Nephron (organoid): ENCODE results near the gene UTP4.
A peak's percentile ranks its signal among the peaks of the same experiment; 100 is the strongest.
"Not testable (repeated sequence)": the region's sequence is repeated elsewhere in the genome, so short reads cannot be mapped to it uniquely, and the experiment has no call there.

Experiments
- H3K27ac Mint-ChIP-seq, 3 experiments: 2 replicates each; pipeline ENCODE4 v1.8.0; 2020; ENCODE audit warnings: mixed read lengths in 3 of 3, mild to moderate bottlenecking in 2 of 3, moderate library complexity in 1 of 3
- H3K27me3 Mint-ChIP-seq: 2 replicates; pipeline ENCODE4 v1.8.0; 2021; ENCODE audit warnings: low read depth, mild to moderate bottlenecking, moderate library complexity, mixed read lengths
- H3K36me3 Mint-ChIP-seq: 2 replicates; pipeline ENCODE4 v1.8.0; 2020; ENCODE audit warnings: low read depth, mixed read lengths
- H3K4me1 Mint-ChIP-seq: 2 replicates; pipeline ENCODE4 v1.8.0; 2020; ENCODE audit warnings: mixed read lengths
- H3K4me3 Mint-ChIP-seq, 3 experiments: 2 replicates each; pipeline ENCODE4 v1.8.0; 2020; ENCODE audit warnings: mild to moderate bottlenecking in 3 of 3, mixed read lengths in 3 of 3, moderate library complexity in 2 of 3
- H3K9me3 Mint-ChIP-seq: 2 replicates; pipeline ENCODE4 v1.8.0; 2020; ENCODE audit warnings: mixed read lengths
- TF ChIP-seq, protein P1 (sequence below), 3 experiments: fragments of 200-600 bp; sonication (generic); IDR thresholded peaks; one replicate each; pipeline ENCODE4 v1.5.0; 2021; ENCODE audit warnings: antibody characterized with exemption in 3 of 3; ENCODE audit not compliant: unreplicated experiment in 3 of 3

The UTP4 gene

DNA sequence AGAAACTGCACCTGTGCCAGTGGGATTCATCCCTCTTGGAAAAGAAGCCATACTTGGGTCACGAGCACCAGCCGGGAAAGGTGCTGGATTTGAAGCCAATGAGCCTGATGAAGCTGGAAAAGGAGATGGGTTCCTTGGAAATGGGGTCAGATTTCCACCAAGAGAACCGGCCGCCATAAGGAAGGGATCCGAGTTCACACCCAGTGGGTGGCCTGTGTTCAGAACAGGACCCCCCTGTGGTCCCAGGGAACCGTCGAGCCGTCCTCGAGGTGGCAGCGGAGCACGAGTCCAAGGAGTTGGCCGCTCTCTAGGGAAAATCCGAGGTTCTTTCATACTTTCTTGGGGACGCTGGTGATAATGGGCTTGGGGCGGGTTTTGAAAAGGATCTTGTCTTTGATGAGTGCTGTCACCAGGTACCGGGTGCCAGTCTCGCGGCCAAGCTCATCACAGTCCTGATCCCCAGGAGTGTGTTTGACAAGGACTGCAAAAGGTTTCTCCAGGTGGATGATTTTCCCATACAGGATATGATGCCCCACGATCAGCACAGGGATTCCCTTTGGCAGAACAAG, 12.3 kb upstream of the UTP4 start:
- peaks cover 52% of the 10 kb centered on the region for H3K36me3 Mint-ChIP-seq
- no peak overlapping the region for H3K4me3 Mint-ChIP-seq

DNA sequence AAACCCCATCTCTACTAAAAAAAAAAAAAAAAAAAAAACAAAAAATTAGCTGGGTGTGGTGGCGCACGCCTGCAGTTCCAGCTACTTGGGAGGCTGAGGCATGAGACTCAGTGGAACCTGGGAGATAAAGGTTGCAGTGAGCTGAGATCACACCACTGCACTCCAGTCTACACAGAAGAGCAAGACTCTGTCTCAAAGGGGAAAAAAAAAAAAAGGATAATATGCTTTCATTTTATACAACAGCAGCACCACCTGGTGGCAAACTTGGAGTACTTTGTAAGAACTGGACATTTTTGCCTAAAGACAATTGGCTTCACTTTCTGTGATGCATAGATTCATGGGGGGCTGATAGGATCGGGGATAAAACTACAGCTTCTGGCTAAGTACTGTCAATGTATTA, 8.5 kb upstream of the UTP4 start:
- H3K9me3 Mint-ChIP-seq, result no peaks in the 10 kb centered on the region
- H3K36me3 Mint-ChIP-seq, result peaks cover 38% of the 10 kb centered on the region
- TF ChIP-seq, protein P1, sequence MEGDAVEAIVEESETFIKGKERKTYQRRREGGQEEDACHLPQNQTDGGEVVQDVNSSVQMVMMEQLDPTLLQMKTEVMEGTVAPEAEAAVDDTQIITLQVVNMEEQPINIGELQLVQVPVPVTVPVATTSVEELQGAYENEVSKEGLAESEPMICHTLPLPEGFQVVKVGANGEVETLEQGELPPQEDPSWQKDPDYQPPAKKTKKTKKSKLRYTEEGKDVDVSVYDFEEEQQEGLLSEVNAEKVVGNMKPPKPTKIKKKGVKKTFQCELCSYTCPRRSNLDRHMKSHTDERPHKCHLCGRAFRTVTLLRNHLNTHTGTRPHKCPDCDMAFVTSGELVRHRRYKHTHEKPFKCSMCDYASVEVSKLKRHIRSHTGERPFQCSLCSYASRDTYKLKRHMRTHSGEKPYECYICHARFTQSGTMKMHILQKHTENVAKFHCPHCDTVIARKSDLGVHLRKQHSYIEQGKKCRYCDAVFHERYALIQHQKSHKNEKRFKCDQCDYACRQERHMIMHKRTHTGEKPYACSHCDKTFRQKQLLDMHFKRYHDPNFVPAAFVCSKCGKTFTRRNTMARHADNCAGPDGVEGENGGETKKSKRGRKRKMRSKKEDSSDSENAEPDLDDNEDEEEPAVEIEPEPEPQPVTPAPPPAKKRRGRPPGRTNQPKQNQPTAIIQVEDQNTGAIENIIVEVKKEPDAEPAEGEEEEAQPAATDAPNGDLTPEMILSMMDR (IDR thresholded peaks at IDR 0.05; ENCODE audit: unreplicated experiment in 3 of 3), result peak; percentile 62 to 69 (median 67)
- H3K27me3 Mint-ChIP-seq, result no peaks in the 10 kb centered on the region
- H3K4me3 Mint-ChIP-seq, result no peak overlapping the region
- H3K4me1 Mint-ChIP-seq, result peaks cover 5% of the 10 kb centered on the region
- peak overlapping the region in 1 of 3 experiments; percentile 53 for H3K27ac Mint-ChIP-seq

More for the DNA sequence above, 12.3 kb upstream of the UTP4 start:
- no peaks in the 10 kb centered on the region for H3K27me3 Mint-ChIP-seq
- H3K27ac Mint-ChIP-seq, result no peak overlapping the region
- H3K4me1 Mint-ChIP-seq, result no peaks in the 10 kb centered on the region
- TF ChIP-seq, protein P1 (IDR thresholded peaks at IDR 0.05; ENCODE audit: unreplicated experiment in 3 of 3), result no peak
- no peaks in the 10 kb centered on the region for H3K9me3 Mint-ChIP-seq

DNA sequence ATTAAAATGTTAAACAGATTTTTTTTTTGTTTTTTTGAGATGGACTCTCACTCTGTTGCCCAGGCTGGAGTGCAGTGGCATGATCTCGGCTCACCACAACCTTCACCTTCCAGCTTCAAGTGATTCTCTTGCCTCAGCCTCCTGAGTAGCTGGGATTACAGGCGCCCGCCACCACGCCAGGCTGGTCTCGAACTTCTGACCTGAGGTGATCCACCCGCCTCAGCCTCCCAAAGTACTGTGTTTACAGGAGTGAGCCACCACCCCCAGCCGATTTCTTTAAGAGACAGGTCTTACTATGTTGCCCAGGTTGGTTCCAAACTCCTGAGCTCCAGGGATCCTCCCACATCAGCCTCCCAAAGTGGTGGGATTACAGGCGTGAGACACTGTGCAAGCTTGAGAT, 8.0 kb upstream of the UTP4 start:
- H3K27ac Mint-ChIP-seq, H3K4me3 Mint-ChIP-seq, H3K4me1 Mint-ChIP-seq, H3K27me3 Mint-ChIP-seq, H3K9me3 Mint-ChIP-seq: not testable (repeated sequence)
- peaks cover 39% of the 10 kb centered on the region for H3K36me3 Mint-ChIP-seq

DNA sequence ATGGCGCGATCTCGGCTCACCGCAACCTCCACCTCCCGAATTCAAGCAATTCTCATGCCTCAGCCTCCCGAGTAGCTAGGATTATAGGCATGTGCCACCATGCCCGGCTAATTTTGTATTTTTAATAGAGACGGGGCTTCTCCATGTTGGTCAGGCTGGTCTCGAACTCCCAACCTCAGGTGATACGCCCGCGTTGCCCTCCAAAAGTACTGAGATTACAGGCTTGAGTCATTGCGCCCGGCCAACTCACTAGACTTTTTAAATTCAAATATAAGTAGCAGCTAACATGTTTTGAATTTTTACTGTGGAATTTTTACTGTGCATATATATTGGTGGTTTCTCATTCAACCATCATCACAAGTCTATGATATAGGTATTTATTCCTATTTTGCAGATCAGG, 7.5 kb upstream of the UTP4 start:
- Mint-ChIP-seq H3K36me3 (peaks cover 42% of the 10 kb centered on the region), H3K4me1 (peaks cover 12% of the 10 kb centered on the region)
- H3K9me3 Mint-ChIP-seq, H3K27ac Mint-ChIP-seq, H3K27me3 Mint-ChIP-seq, H3K4me3 Mint-ChIP-seq: not testable (repeated sequence)

DNA sequence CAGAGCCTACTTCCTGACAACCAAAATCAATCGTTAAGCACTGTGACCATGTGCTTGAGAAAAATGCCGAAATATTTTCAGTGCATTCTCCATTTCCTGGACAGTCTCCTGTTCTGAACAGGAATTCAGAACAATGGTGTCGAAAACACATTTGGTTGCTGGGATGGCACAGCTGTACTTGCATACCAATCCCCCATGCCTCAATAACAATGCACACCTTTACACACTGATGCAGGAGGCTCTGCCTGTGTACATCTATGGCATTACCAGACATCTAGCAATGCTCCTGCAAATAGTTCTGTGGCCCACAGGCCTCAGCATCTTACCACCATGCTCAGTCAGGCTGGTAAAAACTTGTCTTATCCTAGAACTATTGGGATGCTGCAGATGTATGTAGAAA, 6.2 kb upstream of the UTP4 start:
- H3K4me3 Mint-ChIP-seq, result no peak overlapping the region
- H3K27me3 Mint-ChIP-seq, result no peaks in the 10 kb centered on the region
- H3K4me1 Mint-ChIP-seq, result peaks cover 22% of the 10 kb centered on the region
- no peak overlapping the region for H3K27ac Mint-ChIP-seq
- H3K36me3 Mint-ChIP-seq, result peaks cover 29% of the 10 kb centered on the region
- TF ChIP-seq, protein P1 (IDR thresholded peaks at IDR 0.05; ENCODE audit: unreplicated experiment in 3 of 3), result no peak
- no peaks in the 10 kb centered on the region for H3K9me3 Mint-ChIP-seq

DNA sequence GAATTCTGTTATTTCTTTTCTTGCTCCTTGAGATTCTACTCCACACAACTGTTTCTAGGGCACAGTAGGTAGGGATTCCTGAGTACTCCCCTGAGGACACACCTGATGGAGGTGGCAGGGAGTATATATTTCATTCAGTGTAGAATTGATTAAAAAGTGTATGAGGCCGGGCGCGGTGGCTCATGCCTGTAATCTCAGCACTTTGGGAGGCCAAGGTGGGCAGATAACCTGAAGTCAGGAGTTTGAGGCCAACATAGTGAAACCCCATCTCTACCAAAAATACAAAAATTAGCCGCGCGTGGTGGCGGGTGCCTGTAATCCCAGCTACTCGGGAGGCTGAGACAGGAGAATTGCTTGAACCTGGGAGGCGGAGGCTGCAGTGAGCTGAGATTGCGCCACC, 5.6 kb upstream of the UTP4 start:
- peaks cover 27% of the 10 kb centered on the region for H3K4me1 Mint-ChIP-seq

DNA sequence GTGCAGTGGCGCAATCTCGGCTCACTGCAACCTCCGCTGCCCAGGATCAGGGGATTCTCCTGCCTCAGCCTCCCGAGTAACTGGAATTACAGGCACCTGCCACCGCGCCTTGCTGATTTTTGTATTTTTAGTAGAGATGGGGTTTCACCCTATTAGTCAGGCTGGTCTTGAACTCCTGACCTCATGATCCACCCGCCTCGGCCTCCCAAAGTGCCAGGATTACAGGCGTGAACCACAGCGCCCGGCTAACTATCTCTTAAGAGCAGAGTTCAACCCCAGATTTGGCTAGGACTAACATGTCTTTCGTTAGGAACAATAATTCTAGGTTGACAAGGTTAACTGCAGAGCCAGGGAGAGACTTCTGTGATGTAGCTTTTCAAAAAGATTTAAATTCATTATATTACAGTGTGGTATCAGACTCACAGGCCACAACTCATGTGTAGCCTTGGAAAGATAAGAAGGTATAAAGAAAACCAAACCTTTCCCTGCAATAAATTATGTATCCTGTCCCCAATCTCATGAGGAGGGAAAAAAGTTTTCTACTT, 4.4 kb upstream of the UTP4 start:
- peak overlapping the region in 1 of 3 experiments; percentile 34 for H3K4me3 Mint-ChIP-seq
- TF ChIP-seq, protein P1 (IDR thresholded peaks at IDR 0.05; ENCODE audit: unreplicated experiment in 3 of 3), result no peak
- no peaks in the 10 kb centered on the region for H3K27me3 Mint-ChIP-seq
- peaks cover 23% of the 10 kb centered on the region for H3K36me3 Mint-ChIP-seq
- no peaks in the 10 kb centered on the region for H3K9me3 Mint-ChIP-seq
- peak overlapping the region in 2 of 3 experiments; percentile 39 to 65 for H3K27ac Mint-ChIP-seq
- H3K4me1 Mint-ChIP-seq, result peaks cover 31% of the 10 kb centered on the region

More for the DNA sequence above, 5.6 kb upstream of the UTP4 start:
- H3K4me3 Mint-ChIP-seq, H3K27me3 Mint-ChIP-seq, H3K27ac Mint-ChIP-seq, H3K9me3 Mint-ChIP-seq: not testable (repeated sequence)
- peaks cover 27% of the 10 kb centered on the region for H3K36me3 Mint-ChIP-seq
